GM19452 (cell line): ENCODE measurements around the gene IL17F.

Source experiments
- ATAC-seq: cut with Tn5 transposase; IDR thresholded peaks from one replicate; pipeline ENCODE4 v1.9.1; 2021; ENCODE audit not compliant: unreplicated experiment

The IL17F gene

DNA sequence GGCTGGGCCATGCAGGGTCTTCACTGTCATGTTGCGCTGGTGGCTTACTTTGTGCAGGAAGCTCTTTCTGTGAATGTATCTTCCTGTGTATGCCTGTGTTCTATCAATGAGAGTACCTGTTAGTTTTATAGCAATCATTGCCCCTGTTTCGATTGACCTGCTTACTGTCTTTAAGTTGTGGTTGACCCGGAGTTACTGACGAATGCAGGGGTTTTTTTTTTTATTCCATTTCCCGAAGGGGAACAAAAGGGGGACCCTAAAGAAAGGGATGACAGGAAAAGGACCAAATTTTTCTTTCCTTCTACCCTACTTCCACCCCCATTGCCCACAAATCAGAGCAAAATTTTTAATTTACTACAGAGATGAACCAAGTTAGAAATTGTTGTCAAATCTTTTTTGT is at the start of gene IL17F:
IL17F (minus strand) TSS at position 101 of the 400 bp plus-strand sequence; CDS start at position 30, 71 bp downstream.
- ATAC-seq, result no peak

DNA sequence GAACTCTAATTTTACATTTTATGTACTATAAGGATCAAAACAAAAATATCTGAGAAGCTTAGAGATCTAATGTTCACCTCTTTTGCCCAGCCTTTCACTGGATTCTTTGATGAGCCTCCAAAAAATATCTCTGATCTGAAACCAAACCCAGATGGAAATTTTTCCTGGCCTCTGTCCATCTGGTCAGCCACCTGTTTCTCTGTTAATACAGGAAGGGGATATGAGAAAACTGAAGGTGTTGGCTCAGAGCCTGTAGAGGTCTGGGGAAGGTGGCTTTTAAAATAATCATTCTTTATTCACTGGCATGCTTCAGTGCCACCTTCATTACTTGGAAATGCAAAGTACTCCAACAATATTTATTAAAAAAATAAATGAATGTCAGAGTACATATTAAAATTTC is 48.8 kb upstream of the IL17F start:
- no peak for ATAC-seq

DNA sequence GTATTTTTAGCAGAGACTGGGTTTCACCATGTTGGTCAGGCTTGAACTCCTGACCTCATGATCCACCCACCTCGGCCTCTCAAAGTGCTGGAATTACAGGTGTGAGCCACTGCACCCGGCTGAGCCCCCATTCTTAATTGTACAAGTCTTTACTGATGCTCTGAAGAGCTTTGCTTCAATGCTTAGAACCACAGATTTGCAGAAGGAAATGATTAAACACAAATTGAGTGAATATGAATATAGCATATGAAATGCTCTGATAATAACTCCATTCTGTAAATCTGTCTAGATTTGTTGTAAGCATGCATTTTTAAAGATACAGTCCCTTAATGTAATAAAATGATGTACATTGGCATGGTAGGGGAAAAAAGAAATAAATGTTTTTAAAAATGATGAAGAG is 44.5 kb upstream of the IL17F start:
- no peak for ATAC-seq

DNA sequence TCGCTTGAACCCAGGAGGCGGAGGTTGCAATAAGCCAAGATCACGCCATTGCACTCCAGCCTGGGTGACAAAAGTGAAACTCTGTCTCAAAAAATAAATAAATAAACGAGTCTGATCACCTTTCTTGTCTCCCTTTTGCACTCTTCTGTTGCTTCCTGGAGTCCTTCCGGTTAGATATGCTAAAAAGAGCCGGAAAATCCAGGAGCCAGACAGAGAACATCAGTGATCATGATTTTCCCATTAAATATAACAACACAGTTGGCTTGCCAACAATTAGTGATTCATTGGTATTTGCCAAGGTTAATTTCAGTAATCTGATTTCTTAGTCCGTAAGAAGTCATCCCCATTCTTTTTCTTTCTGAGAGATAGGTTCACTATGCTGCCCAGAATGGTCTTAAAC is 43.9 kb upstream of the IL17F start:
- no peak for ATAC-seq

DNA sequence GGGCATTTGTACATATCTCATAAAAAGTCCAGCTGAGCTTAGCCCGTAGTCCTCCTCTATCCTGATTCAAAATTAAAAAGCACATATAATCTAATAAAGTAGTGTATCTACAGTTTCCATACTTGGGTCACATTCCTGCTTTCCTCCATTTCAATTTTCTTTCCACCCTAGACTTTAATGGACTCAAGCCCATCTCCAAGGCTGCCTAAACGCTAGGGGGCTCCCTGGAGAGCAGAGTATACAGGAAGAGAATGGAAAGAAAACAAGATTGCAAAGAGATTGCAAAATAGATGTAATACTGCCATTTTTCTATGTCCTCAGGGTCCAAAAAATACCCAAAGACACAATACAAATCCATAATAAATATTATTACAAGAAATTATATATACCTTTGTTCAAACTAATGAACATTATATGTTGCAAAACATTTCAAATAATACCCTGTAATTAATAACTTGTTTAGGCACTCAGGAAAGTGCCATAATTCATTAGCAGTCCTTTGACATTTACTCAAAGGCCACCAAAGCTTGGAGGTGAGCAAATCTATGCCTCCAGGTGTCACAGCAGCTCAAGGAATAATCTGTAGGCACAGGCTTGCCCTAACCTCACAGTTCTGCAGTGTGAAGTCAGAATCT is 42.6 kb upstream of the IL17F start:
- ATAC-seq, result no peak

DNA sequence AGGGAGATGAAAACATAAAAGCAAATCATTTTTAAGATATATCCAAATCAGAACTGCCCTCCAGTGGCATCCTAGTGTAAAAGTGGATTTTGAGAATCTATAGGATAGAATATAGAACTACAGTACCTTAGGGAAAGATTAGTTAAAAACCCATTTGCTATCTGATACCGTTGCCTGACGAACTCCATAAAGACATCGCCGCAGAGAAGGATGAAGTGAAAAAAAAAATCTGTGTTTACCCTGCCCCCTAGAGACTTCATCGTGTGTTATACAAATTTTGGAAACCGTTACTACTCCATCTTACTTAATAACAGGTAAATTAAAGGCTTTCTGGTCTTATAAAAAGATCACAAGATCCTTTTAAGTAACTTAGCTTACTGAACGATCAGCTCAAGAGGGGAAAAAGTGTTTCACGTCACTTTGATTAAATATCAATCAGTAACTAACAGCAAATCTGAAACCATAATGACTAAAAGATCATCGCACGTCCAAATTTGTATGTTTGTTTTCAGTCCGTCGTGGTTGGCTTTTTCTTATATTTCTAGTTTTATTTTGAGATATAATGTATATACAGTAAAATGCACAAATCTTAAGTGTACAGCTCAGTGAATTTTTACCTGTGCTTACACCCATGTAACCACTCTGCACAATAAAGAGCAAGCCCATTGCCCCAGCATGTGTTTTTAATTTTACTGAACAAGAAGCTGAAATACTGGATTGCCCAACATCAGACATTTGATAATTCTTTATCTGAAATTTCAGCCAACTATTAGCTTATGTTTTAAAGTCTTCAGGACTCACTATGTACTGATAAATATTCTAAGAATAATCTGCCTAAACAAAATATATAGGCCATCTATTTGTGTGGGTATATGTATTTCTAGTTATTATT is 41.1 kb upstream of the IL17F start:
- no peak for ATAC-seq

DNA sequence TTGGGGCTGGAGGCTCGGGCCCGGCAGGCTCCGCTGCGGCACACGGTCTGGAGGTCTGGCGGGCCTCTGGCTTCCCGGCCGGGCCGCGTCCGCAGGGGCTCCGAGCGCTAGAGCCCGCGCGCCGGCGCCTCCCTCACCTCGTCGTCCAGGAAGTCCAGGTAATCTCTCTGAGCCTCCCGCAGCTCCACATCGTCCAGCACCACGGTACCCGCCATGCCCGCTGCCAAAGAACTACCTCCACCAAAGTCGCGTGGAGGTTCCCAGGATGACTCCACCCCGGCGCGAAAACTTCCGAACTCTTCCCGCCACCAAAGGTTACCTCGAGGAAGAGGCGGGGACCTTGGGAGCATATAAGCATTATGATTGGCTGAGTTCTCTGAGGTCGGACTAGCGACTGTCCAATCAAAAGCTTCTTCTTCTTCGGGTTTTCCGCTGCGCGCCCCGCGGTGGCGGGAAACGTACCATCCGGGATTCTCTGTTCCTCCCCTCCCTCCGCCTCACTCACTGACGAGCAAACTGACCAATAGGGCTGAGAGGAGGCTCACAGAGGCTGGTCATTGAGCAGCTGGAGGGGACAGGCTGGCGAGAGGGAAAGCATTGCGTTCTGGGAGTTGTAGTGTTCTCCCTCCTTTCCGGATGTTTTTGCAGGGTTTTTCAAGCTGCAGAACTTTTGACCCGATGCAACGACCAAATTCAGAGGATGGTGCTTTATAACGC is 40.3 kb upstream of the IL17F start, which contains the start of gene MCM3:
MCM3 (minus strand) TSS at position 283 of the 717 bp plus-strand sequence; CDS start at position 215, 68 bp downstream.
- ATAC-seq, result peak; percentile 98

DNA sequence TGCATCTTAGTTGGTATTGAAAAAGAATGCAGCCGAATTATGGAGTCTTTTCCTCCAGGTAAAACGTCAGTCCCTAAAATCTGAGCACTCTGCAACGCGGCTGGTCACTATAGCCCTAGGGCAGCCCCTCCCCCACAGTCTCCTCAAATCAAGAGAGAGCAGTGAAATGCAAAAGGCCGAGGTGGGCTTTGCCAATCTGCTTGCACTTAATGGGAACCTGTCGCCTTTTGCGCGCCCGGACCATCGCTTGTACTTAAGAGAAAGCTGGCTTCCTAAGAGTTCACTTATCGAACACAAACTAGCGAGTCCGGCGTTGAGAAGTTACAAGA is 39.8 kb upstream of the IL17F start:
- ATAC-seq, result no peak

DNA sequence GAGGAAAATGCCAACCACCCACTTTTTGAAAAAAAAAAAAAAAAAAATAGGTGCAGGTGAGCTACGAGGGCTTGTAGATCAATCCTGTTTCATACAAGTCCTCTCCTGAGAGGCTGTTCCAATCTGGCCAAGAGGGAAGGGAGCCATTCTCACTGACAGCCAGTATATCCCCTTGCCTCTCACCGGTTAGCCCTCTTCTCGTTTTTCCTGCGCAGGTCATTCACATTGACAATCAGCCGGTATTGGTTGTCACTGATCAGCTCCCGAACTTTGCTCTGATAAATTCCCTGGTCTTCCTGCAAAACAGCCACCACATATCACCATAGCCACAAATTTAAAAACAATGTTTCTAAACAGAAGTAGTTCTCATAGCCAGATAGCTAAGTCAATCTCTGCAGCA is 38.8 kb upstream of the IL17F start:
- ATAC-seq, result no peak

DNA sequence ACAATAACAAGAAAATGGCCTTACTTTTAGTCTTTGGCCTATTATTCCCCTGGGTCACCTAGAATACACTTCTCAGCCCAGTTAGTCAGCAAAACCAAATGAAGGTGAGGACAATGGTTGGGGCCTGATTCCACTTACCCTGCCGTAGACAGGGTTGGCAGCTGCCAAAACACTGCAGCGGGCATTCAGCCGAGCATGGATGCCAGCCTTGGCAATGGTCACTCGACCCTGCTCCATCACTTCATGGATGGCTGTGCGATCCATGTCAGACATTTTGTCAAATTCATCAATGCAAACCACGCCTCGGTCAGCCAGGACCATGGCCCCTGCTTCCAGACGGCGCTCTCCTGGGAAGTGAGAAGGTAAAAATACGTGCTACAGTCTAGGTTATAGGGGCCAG is 31.8 kb upstream of the IL17F start:
- ATAC-seq, result no peak

DNA sequence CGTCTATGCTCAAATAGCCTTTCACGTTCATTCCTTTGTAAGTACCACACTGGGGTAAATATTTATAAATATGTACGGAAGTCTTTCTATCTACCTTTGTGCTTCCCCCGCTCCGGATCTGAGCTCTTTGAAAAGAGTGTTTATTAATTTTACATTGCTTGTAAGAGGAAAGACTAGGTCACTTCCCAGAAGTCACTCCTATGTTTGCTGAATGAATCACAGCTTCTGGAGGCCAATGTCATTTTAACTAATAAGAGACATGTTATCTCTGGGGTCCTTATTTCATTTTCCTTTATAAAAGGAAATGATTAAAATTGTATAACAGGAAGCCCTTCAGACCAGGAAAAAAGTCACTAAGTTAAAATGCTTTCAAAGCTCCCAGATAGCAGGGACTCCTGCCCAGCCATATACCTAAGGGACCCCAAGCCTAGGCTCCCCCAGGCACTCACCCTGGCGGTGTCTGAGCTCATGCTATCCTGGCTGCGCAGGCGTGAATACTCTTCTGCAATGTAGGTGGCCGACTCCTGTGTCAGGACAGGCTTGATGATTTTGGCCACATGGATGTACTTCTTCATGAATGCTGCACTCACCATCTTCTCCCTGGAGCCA is 27.7 kb upstream of the IL17F start:
- no peak for ATAC-seq

DNA sequence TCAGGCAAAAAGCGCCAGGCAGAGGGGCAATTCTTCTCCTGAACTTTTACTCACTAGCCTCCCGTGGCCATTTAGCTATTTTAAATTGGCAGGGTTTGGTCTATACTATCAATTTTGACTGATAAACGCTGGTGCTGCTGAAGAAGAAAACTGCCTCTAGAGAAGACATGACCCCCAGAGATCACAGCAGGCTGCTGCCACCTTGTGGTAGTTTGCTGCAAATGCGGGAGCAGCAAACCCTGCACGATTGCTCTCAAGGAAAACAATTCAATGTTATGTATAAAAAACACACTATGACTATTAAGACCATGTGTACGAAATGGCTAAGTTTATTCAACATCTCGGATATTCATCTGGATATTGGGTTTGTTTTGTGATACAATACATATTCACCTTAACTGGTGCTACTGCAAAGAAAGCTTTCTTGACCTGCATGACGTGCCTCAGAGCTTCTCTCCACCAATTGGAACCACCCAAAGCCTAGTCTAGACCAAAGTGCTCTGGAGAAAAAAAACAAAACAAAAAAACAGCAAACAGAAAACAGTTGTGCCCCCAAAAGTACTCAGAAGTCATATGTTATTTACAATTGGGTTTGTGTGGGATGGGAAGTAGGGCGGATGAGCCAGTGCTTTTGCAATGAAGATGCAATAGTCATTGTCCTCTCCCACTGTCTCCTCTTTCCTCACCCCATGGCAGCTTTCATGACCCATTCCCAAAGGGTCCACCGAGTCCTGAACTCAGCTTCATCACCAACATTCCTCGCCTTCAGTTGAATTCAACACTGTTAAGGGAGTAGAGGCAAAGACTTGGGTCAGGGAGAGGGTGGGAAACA is 19.6 kb upstream of the IL17F start:
- ATAC-seq, result peak; percentile 79

DNA sequence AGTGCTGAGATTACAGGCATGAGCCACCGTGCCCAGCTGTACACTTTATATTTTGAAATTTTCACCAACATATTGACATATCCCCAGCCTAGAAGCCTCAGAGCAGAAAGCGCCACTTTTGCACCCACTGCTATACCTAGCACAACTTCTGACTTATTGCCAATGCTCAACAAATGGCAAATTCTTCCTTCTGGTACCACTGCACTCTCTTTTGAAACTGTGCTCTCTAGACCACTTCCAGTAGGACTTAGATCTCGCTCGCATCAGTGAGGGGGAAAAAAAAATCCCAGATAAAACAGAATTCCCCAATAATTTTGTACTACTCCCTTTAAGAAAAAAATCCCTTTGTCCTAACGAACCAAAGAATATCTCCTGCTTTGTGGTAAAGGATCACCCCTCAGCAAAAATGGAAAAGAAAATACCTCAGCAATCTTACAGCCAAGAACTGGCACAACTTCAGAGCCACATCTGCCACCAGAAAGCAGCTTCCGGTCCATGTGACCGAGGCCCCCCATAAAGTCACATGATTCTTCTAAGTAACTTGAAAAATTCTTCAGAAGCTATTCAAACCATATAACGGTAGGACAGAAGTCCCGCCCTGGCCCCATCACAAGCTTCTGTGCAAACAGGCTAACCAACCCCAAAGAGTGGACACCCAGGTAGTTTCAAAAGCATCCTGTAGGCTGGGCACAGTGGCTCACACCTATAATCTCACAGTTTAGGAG is 18.5 kb upstream of the IL17F start:
- no peak for ATAC-seq

DNA sequence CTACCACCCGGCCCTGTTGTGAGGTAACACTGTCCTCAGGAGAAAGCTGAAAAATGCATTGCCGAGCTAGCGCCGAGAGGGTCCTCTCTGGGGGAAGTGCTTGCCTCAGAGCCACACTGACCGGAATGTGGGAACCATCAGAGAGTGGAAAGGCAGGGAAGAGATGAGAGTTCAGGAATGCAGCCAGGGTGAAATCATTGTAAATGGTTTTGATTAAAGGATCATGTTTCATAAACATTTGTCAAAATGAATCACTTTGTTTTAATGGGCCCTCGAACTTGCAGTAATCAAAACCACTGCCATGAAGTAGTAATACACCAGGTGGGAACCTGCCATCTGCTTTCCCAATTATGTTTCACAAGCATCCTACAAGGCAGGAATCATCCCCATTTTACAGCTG is 16.9 kb upstream of the IL17F start:
- ATAC-seq, result no peak

DNA sequence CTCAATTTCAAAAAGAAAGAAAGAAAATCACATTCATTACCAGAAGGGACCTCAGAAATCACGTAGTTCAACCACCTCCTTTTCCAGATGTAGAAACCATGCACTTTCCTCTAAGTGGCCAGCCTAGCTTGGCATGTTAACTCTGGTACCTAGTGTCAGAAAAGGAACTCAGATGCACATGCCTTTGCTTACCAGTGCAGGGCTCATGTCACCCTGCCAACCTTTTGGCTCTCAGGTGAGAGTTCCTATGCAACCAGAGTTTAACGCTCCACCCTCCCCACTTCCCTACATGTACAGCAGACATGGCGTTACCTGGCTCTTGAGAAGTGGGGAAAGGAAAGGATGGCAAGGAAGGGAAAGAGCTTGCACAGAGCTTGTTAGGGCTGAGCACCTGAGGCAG is 16.3 kb upstream of the IL17F start:
- no peak for ATAC-seq

DNA sequence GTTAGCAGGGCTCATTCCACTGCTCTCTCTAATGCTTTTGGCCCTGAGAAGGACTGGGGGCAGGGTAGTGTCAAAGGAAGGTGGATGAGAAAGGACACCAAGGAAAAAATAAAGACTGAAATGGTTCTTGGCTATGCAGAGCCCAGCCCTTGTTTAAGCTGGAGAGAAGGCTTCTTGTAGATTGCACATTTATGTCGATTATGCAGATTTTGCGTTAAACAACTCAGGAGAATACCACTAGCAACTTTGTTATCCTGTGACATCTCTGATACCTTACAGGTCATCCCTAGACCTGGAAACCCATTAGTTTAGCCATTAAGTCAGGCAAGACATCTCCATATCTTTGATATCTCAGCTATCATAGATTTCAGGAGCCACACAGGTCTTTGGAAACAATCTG is 11.1 kb upstream of the IL17F start:
- ATAC-seq, result peak; percentile 21

DNA sequence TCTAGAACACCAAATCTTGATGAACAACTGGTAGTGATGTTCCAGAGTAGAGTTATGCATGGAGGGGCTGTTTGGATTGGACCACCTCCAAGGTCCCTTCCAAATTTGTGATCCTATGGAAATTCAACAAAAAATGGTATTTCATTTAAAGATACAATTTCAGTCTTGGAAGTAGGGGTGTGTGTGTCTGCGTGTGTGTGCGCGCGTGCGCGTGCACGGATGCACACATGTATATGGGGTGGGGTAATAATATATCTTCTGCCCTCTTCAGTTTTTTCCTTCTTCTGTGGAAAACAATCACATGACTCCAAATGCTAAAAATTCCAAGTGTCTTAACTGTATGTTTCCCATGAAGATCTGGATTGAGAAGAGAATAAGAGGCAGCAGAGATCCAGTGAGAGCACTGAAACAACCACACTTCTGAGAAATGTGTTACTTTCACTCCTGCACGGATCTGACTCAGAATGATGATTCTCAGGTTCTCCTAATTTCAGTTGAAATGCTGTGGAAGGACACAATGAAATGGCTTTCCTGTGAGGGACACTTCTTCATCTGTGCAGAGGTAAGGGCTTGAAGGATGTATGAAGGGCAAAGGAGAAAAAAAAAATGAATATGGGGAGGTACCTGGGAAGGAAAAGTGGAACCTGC is 10.6 kb upstream of the IL17F start:
- ATAC-seq, result peak; percentile 53

DNA sequence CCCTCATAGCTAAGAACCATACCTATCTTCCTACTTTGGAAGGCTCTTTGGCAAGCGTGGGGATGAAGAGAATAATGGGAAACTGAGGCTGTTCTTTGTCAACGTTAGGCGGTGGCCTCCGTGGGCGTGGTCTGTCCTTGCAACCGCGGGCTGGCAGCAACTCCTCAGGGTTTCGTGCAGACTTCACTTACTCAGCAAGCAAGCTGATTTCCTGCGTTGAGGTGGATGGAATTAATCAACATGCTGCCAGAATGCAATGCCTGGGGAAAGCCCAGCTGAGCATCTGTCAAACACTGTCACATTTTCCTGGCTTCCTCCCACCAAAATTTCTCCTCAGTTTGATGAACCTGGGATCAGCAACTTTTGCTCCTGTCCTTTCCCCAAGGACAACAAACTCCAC is 9.2 kb upstream of the IL17F start:
- ATAC-seq, result no peak

DNA sequence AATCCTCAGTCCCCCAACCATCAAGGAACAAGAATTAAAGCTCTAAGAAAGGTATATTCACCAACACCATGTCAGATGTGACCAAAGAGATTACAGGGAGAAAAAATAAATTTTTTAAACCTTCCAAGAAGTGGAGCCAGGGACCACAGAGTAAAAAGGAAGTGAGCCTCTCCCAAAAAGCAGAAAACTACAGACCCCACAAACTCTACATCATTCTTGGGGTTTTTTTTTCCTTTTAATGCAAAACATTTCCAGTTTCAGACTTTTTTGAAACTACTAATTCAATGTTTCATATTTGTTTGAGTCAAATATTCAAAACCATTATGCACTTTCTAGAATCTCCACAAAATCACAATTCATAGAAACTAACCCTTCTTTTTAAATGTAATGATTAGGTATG is 6.8 kb upstream of the IL17F start:
- ATAC-seq, result no peak
